GM13977 (cell line): ENCODE measurements around the gene CAMTA1.

Experiments
- DNase-seq: peaks from one replicate; pipeline ENCODE4 v3.0.0; 2012; ENCODE audit warnings: low spot score
- CTCF ChIP-seq: IDR thresholded peaks from 2 replicates; pipeline ENCODE4 v1.5.1; 2012; ENCODE audit warnings: mild to moderate bottlenecking, control low read depth; ENCODE audit not compliant: insufficient read depth; ENCODE audit errors: extremely low read depth, missing control alignments
- in situ Hi-C: fragments of 300-500 bp; cut with MboI; formaldehyde crosslinking; loops from one replicate; pipeline ENCODE4 v1.12.0; 2022; ENCODE audit warnings: low sequenced_read_pairs, low pct_unique_long_range_greater_than_20kb, mixed read lengths, inconsistent platforms; ENCODE audit not compliant: unreplicated experiment

The CAMTA1 gene

GRCh38 chr1:7303554-7304317 is 518.5 kb downstream of the CAMTA1 start:
- DNase-seq: no peak
- no peak for TF ChIP-seq CTCF
- in situ Hi-C loops: no loop called here

- in situ Hi-C loops: no loop called here
- DNase-seq: no peak
- no peak for TF ChIP-seq CTCF
Measured at GRCh38 chr1:7313081-7313546, 527.9 kb downstream of the CAMTA1 start.

GRCh38 chr1:7313826-7314225 is 528.6 kb downstream of the CAMTA1 start:
- no peak for DNase-seq
- in situ Hi-C loops: no loop called here
- TF ChIP-seq CTCF: no peak

GRCh38 chr1:7315316-7315715 is 530.1 kb downstream of the CAMTA1 start:
- DNase-seq: no peak
- TF ChIP-seq CTCF: no peak
- in situ Hi-C loops: no loop called here

- no peak for TF ChIP-seq CTCF
- in situ Hi-C loops: no loop called here
- DNase-seq: no peak
Measured at GRCh38 chr1:7315946-7316345, 530.7 kb downstream of the CAMTA1 start.

GRCh38 chr1:7317888-7318287 is 532.6 kb downstream of the CAMTA1 start:
- in situ Hi-C loops: no loop called here
- no peak for TF ChIP-seq CTCF
- no peak for DNase-seq

- TF ChIP-seq CTCF: no peak
- in situ Hi-C loops: no loop called here
- DNase-seq: no peak
Measured at GRCh38 chr1:7319196-7319595, 533.9 kb downstream of the CAMTA1 start.
